ENCODE measurements around the gene FCRLA. TPM values are rescaled to one million over a fixed set of nuclear protein-coding genes. Genes with fewer than 3 reads are reported as not detected.
A peak's percentile ranks its signal among the peaks of the same experiment; 100 is the strongest.
"Not testable (repeated sequence)": the region's sequence is repeated elsewhere in the genome, so short reads cannot be mapped to it uniquely, and the experiment has no call there.

The FCRLA gene
- total RNA-seq, 1 donor from 2014 or later, result not detected

DNA sequence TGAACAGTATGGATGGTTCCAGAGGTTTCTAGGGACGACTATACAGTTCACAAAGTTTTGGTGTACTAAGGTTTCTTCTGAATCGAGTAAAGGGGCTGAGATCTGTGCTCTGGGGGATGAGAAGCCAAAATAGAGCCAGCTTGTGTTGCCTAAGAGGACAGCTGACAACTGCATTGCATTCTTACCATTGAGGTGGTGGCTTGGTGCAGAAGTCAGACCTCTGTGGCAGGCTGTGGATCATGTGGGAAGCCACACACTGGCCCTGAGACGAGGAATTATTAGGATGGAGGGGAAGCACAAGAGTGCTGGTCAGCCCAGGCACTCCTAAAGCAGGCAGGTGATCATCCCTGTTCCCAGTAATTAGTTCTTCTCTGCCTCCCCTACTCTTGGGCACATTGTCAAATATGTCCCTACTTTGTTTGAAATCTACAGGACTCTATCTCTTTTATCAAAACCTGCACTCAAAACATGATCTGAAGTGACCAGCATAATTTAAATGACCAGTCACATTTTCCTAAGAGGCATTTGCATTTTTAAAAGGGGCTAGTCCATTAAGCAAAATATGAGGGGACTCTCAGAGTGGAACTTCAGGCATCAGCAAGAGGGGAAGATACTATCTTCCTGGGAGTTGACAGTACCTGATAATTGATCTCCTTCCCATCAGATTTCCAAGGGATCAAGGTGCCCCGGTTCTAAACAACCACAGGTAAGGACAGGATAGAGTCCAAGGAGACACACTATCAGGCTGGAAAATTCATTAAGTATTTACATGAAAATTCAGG lies 14.1 kb downstream of the FCRLA start, which contains the start of gene FCRLB:
Gene FCRLB, plus strand, starts transcription at position 589 of the 782 bp plus-strand sequence. CDS start 1,129 bp downstream, outside the sequence.
- Mint-ChIP-seq H3K4me3 (no peak within 1 kb of the TSS), H3K36me3 (ENCODE audit: low read depth) (no peaks in the 10 kb centered on the region), H3K4me1 (peaks cover 21% of the 10 kb centered on the region), H3K27ac (no peak within 1 kb of the TSS), H3K9me3 (no peaks in the 10 kb centered on the region), H3K27me3 (peaks cover 68% of the 10 kb centered on the region)
- no peak for DNase-seq
- intact Hi-C loops (cut with micrococcal nuclease), result no loop called here

DNA sequence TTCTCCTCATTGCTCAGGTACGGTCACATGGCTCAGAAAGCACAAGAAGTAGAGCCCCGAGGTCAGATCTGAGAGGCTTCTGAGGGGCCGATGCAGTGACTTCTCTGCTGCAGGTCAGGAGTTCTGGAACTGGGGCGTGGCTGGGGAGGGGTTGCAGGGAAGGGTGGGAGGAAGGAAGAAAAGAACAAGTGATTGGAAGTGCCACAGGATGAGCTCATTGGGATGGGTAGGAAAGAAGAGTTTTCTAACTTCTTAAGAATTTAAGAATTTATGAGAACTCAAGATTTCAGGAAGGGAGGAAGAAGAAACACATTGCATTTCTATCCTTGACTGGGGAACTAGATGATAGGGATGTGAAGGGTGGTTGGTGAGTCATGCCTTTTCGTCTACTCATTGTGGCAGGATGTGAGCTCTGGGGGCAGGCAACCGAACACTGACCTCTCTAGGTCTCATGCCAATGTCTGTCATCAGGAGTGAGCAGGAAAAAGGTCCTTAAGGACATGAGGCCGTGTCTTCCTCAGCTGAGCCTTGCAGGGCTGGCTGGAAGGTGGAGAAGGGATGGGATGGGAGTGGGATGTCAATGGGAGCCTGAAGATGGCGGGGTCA lies 14.8 kb downstream of the FCRLA start:
- no peak overlapping the region for H3K4me3 Mint-ChIP-seq

DNA sequence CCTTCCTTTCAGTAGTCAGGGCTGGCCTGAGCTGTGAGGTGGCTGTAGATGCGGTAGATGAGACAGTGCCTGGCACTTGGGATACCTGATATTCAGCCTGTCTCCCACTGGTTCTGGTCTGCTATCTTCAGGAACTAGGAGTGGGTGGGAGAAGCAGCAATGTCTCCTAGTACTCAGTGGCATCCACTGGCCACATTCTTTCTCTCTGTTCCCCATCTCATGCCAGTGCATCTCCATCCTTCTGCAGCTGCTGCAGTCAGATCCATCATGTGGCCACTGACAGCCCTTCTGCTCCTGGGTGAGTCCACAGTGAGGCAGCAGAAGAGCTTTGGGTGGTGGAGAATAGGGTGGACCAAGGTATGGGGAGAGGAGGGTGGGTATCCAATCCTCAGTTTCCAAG lies 15.4 kb downstream of the FCRLA start:
- intact Hi-C loops (cut with micrococcal nuclease), result no loop called here
- no peaks in the 10 kb centered on the region for H3K9me3 Mint-ChIP-seq

More for the DNA sequence above, 14.8 kb downstream of the FCRLA start:
- peaks cover 67% of the 10 kb centered on the region for H3K27me3 Mint-ChIP-seq
- H3K27ac Mint-ChIP-seq, result no peak overlapping the region
- intact Hi-C loops (cut with micrococcal nuclease), result no loop called here
- H3K36me3 Mint-ChIP-seq (ENCODE audit: low read depth), result no peaks in the 10 kb centered on the region
- peaks cover 21% of the 10 kb centered on the region for H3K4me1 Mint-ChIP-seq
- H3K9me3 Mint-ChIP-seq, result no peaks in the 10 kb centered on the region
- no peak for DNase-seq

DNA sequence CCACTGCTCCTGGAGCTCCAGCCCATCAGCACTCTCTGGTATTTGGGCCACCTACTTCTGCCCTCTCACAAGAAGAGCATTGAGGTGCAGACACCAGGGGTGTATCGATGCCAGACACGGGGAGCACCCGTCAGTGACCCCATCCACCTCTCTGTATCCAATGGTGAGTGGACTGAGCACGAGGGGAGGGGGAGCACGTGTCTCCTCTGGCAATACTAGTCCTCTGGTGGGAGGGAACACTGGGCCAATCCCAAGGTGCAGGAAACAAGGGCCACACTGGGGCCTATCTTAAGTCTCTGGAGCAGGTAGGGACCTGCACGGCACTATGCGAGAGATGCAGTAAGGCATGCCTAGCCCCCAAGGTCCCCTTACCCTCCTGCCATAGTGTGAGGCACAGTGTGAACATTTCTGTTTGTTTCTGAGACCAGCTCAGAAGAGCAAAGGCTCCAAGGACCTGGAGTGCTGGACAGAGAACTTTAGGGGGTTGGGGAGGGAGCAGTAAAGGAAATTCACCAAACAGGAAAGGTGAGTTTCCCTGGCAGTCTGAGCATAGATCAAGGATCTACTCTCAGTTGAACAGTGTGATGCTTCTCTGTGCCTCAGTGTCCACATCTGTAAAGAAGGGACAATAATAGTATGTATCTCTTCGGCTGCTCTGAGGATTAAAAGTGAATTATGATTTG lies 16.6 kb downstream of the FCRLA start:
- DNase-seq, result no peak
- Mint-ChIP-seq H3K4me3 (no peak overlapping the region), H3K36me3 (ENCODE audit: low read depth) (no peaks in the 10 kb centered on the region), H3K4me1 (peaks cover 29% of the 10 kb centered on the region), H3K27me3 (peaks cover 66% of the 10 kb centered on the region), H3K27ac (no peak overlapping the region), H3K9me3 (no peaks in the 10 kb centered on the region)
- intact Hi-C loops (cut with micrococcal nuclease), result loop anchor here (2.0 kb wide), 1 partner anchor 17 kb away; the partner anchor contains the start of gene FCRLA

More for the DNA sequence above, 15.4 kb downstream of the FCRLA start:
- Mint-ChIP-seq H3K27ac (no peak overlapping the region), H3K4me1 (peaks cover 21% of the 10 kb centered on the region), H3K36me3 (ENCODE audit: low read depth) (no peaks in the 10 kb centered on the region), H3K4me3 (no peak overlapping the region), H3K27me3 (peaks cover 62% of the 10 kb centered on the region)
- DNase-seq, result no peak

DNA sequence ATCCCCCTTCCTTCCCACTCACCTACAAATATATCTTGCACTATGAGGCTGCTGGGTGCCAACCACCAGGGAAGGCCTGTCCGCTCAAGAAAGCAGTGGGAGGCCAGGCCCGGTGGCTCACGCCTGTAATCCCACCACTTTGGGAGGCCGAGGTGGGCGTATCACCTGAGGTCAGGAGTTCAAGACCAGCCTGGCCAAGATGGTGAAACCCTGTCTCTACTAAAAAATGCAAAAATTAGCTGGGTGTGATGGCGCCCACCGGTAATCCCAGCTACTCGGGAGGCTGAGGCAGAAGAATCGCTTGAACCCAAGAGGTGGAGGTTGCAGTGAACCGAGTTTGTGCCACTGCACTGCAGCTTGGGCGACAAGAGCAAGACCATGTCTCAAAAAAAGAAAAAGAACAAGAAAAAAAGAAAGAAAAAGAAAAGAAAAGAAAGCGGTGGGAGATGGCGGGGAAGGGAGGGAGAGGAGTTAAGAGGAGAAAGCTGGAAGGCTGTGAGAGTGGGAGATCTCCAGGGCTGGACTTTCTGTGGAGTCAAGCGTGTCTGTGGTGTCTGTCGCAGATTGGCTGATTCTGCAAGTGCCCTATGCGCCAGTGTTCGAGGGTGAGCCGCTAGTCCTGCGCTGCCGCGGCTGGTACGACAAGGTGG lies 18.4 kb downstream of the FCRLA start:
- Mint-ChIP-seq H3K4me3 (peak overlapping the region; percentile 88), H3K27me3 (peaks cover 66% of the 10 kb centered on the region), H3K4me1 (peaks cover 40% of the 10 kb centered on the region)
- not testable (repeated sequence) for H3K27ac Mint-ChIP-seq; H3K9me3 Mint-ChIP-seq; H3K36me3 Mint-ChIP-seq (ENCODE audit: low read depth); DNase-seq
- intact Hi-C loops (cut with micrococcal nuclease), result loop anchor here (2.0 to 5.0 kb wide), 2 partner anchors 19 to 183 kb away; partner anchors contain the start of gene FCRLA

DNA sequence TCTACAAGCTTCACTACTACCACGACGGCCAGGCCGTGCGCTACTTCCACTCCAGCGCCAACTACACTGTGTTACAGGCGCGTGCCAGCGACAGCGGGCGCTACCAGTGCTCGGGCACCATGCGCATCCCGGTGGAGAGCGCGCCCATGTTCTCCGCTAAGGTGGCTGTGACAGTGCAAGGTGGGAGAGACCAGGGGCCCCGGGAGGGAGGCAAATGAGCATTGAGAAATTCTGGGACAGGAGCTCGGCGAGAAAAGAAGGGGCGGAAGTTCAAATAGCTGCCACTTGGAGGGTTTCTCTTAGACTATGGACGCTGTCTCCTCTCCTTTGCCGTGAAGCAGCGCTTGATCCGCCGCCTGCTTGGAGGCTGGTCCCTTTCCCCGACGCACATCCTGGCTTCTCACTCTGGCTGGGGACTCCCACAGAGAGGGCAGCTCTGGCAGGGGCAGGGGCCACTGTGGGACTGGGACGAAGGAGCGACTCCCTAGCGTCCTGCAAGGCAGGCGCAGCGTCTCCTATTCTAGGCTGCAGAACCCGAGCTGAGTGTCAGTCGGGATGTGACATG lies 19.0 kb downstream of the FCRLA start:
- peak; percentile 81 for DNase-seq
- H3K9me3 Mint-ChIP-seq, result no peaks in the 10 kb centered on the region
- peak overlapping the region; percentile 88 for H3K4me3 Mint-ChIP-seq
- H3K27ac Mint-ChIP-seq, result peak overlapping the region; percentile 67
- intact Hi-C loops (cut with micrococcal nuclease), result loop anchor here (2.0 to 5.0 kb wide), 3 partner anchors 19 to 184 kb away; partner anchors contain the start of gene FCRLA
- no peaks in the 10 kb centered on the region for H3K36me3 Mint-ChIP-seq (ENCODE audit: low read depth)
- H3K4me1 Mint-ChIP-seq, result peaks cover 46% of the 10 kb centered on the region
- H3K27me3 Mint-ChIP-seq, result peaks cover 65% of the 10 kb centered on the region

DNA sequence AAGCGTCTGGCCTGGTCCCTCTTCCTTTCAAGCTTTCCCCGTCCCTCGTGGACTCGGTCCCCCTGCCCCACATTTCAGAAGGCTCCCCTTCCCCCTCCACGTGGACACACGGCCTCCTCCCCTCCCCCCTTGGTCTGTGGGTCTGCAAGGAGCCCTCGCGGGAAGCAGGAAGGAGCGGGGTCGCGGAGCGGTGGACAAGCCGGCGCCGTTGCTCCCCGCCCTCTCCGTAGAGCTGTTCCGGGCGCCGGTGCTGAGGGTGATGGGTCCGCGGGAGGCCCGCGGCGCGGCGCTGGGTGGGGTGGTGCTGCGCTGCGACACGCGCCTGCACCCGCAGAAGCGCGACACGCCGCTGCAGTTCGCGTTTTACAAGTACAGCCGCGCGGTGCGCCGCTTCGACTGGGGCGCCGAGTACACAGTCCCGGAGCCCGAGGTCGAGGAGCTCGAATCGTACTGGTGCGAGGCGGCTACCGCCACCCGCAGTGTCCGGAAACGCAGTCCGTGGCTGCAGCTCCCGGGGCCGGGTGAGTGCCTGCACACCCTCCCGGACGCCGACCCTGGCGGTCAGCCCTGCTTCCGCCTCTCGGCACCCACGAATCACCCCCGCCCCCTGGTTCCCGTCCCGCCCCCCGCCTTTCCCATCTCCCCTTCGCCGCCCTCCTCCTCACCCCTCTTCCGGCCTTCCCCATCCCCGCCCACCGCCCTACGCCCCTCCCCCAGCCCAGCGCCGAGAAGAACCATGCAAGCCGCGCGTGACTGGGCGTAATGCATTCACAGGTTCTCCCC lies 19.6 kb downstream of the FCRLA start:
- Mint-ChIP-seq H3K4me3 (peak overlapping the region; percentile 88), H3K9me3 (no peaks in the 10 kb centered on the region), H3K36me3 (ENCODE audit: low read depth) (no peaks in the 10 kb centered on the region), H3K4me1 (peaks cover 46% of the 10 kb centered on the region), H3K27me3 (peaks cover 67% of the 10 kb centered on the region), H3K27ac (peak overlapping the region; percentile 8)
- peak; percentile 91 for DNase-seq
- intact Hi-C loops (cut with micrococcal nuclease), result loop anchor here (2.0 to 5.0 kb wide), 2 partner anchors 106 to 184 kb away; no protein-coding TSS in a partner anchor

DNA sequence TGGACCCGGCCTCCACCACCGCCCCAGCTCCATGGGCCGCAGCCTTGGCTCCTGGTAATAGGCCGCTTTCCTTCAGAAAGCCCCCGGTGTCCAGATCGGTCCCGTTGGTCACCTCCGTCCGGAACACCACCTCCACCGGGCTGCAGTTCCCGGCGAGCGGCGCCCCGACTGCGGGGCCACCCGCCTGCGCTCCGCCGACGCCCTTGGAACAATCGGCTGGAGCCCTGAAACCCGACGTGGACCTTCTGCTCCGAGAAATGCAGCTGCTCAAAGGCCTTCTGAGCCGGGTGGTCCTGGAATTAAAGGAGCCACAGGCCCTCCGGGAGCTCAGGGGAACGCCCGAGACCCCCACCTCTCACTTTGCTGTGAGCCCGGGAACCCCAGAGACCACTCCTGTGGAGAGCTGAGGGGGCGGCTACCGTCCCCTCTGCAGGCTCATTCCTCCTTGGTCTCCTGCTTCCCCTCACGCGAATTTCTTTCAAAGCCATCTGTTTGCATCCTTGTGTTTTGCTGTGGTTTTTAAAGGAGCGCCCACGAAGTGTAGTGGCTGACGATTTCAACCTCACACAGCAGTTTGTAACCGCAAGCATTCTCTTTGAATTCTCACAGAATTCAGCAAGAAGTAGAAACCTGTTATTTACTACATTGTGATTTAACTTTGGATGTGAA lies 20.4 kb downstream of the FCRLA start:
- intact Hi-C loops (cut with micrococcal nuclease), result loop anchor here (2.0 to 5.0 kb wide), 2 partner anchors 107 to 185 kb away; no protein-coding TSS in a partner anchor
- peak; percentile 88 for DNase-seq
- peak overlapping the region; percentile 87 for H3K27ac Mint-ChIP-seq
- H3K9me3 Mint-ChIP-seq, result no peaks in the 10 kb centered on the region
- no peaks in the 10 kb centered on the region for H3K36me3 Mint-ChIP-seq (ENCODE audit: low read depth)
- peaks cover 42% of the 10 kb centered on the region for H3K4me1 Mint-ChIP-seq
- peak overlapping the region; percentile 88 for H3K4me3 Mint-ChIP-seq
- peaks cover 65% of the 10 kb centered on the region for H3K27me3 Mint-ChIP-seq

DNA sequence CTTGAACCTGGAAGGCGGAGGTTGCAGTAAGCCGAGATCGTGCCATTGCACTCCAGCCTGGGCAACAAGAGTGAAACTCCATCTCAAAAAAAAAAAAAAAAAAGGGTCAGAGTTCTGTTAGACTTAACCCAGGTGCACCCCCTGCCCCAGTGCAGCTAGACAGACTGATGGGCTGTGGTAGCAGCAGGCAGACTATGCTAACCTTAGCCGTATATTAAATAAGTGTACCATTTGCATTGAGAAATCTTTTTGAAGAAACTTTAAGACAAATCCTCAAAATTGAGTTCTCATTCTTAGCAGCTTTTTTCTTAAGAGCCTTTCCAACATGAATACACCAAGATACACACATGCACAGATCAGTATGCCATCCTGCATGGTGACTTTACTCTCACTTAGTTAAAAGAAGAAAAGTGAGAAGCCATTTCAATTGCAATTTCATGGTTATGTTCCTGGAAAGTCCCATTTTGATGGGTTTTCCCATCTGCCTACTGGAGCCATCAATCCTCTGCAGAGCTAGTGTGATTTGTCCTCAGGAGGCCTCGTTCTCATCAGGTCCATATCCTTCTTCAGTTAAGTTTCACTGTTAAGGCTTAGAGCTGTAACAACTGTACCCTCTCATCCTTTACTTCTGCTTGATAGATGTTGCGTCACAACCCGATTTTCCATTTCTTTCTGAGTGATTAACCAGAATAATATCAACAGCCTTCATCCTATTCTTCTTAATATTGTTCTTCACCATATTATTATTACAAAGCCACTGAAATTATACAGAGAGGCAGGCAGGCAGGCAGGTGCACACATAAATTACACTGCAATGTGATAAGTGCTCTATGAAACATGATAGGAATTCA lies 21.6 kb downstream of the FCRLA start:
- H3K27ac Mint-ChIP-seq, result peak overlapping the region; percentile 4
- intact Hi-C loops (cut with micrococcal nuclease), result loop anchor here (5.0 kb wide), 1 partner anchor 186 kb away; no protein-coding TSS in a partner anchor

DNA sequence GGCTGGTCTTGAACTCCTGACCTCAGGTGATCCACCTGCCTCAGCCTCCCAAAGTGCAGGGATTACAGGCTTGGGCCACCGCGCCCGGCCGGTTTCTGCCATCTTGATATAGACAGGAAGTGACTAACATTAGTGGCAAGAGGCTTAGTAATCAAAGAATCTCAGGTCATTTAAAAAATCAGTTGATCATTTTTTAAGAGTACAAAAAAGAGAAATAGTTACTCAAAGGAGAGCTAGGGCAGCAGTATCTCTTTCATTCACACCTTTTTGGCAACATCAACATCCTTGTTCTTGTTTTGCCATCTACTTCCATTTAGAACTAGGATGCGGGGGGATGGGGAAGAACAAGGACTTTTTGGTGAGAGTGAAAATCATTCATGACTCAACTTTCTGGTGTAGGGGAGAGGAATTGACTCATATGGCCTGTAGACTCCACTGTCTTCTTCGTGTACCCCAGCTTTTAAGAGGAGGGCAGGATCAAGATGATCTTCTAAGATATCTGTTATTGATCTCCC lies 23.1 kb downstream of the FCRLA start:
- Mint-ChIP-seq H3K4me3 (peak overlapping the region; percentile 28), H3K27ac (peak overlapping the region; percentile 59), H3K36me3 (ENCODE audit: low read depth) (no peaks in the 10 kb centered on the region), H3K9me3 (no peaks in the 10 kb centered on the region), H3K4me1 (peaks cover 39% of the 10 kb centered on the region), H3K27me3 (peaks cover 59% of the 10 kb centered on the region)
- intact Hi-C loops (cut with micrococcal nuclease), result loop anchor here (1.0 kb wide), 1 partner anchor 14 kb away; no protein-coding TSS in a partner anchor
- DNase-seq, result peak; percentile 70

More for the DNA sequence above, 21.6 kb downstream of the FCRLA start:
- H3K36me3 Mint-ChIP-seq (ENCODE audit: low read depth), result no peaks in the 10 kb centered on the region
- H3K4me1 Mint-ChIP-seq, result peaks cover 42% of the 10 kb centered on the region
- DNase-seq, result no peak
- no peaks in the 10 kb centered on the region for H3K9me3 Mint-ChIP-seq
- peaks cover 61% of the 10 kb centered on the region for H3K27me3 Mint-ChIP-seq
- no peak overlapping the region for H3K4me3 Mint-ChIP-seq

DNA sequence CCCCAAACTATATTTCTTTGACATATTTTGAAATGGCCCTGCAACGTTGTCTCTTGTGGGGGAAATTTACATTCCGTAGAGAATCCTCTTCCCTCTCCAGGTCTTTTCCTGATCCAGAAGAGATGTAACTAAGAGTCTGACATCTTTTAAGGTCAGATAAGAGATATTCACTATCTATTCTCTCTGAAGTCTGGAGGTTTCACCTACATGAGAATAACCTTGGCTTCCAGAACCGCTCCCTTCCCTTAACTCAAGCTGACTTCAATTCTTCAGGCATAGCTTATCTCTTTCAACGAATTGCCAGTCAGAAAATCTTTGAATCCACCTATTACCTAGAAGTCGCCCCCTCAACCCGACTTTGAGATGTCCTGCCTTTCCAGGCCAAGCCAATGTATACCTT lies 24.2 kb downstream of the FCRLA start:
- intact Hi-C loops (cut with micrococcal nuclease), result no loop called here
- Mint-ChIP-seq H3K27me3 (peaks cover 59% of the 10 kb centered on the region), H3K27ac (no peak overlapping the region), H3K36me3 (ENCODE audit: low read depth) (no peaks in the 10 kb centered on the region), H3K4me3 (no peak overlapping the region), H3K9me3 (no peaks in the 10 kb centered on the region), H3K4me1 (peaks cover 37% of the 10 kb centered on the region)
- no peak for DNase-seq

All from activated CD4-positive, alpha-beta T cell treated with anti-CD3 and anti-CD28 coated beads, Interleukin-2, amount 10 ng/mL, durations not matched to agents 24 days and 14 days (primary cell).